Measurements from ENCODE around the gene CCDC57.
"Not testable (repeated sequence)": the region's sequence is repeated elsewhere in the genome, so short reads cannot be mapped to it uniquely, and the experiment has no call there.

CCDC57 gene

GRCh38 chr17:82177276-82177675 lies 35.4 kb downstream of the CCDC57 start:
- no peak for DNase-seq (ENCODE audit: low spot score)

GRCh38 chr17:82175951-82176350 lies 36.7 kb downstream of the CCDC57 start:
- DNase-seq (ENCODE audit: low spot score): no peak

GRCh38 chr17:82175201-82175600 lies 37.4 kb downstream of the CCDC57 start:
- DNase-seq (ENCODE audit: low spot score): no peak

GRCh38 chr17:82174042-82174857 lies 38.4 kb downstream of the CCDC57 start:
- DNase-seq (ENCODE audit: low spot score): not testable (repeated sequence)

DNA sequence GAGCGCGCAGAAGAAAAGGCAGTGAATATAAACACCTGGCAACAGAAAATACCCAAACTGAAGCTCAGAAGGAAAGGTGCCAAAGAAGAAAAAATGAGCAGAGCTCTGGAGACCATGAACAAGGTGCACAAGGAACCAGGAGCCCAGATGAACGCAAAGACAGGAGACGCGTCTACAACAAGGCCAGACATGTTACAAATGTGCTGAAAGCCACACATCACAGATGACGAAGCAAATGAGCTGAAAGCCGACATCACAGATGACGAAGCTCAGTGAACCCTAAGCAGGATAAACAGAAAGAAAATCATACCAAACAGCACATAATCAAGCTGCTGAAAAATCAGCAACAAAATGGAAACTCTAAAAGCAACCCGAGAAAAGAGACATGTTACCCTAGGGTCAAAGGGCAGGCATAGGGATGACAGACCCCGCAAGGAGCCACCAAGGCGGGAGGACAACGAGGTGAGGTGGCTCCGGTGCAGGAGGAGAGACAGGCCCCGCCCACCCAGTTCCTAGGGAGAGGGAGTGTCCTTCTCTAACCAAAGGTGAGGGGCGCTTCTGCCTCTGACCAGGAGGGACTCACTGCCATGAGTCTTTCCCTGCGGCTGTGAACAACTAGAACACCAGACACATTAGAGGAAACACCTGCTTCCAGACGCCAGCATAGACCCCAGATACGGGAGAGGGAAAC lies 39.1 kb downstream of the CCDC57 start:
- no peak for DNase-seq (ENCODE audit: low spot score)

- DNase-seq (ENCODE audit: low spot score): no peak
These were observed 40.0 kb downstream of the CCDC57 start for GRCh38 chr17:82172486-82173160.

GRCh38 chr17:82171750-82172375 lies 40.8 kb downstream of the CCDC57 start:
- no peak for DNase-seq (ENCODE audit: low spot score)

- no peak for DNase-seq (ENCODE audit: low spot score)
These were observed 42.2 kb downstream of the CCDC57 start for GRCh38 chr17:82170412-82170961.

DNA sequence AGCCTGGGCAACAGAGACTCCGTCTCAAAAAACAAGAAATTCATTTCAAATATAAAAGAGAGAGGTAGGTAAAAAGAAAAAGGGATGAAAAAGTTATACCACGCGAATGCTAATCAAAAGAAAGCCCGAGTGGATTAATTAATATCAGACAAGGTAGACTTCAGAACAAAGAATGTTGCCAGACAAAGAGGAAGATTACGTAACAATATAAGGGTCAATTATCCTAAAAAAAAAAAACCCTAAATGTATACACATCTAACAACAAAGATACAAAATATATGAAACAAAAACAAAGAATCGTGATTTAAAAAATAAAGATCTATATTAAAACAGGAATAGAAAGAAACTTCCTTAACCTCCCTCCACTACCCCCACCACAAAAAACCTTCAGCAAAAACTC lies 44.1 kb downstream of the CCDC57 start:
- DNase-seq (ENCODE audit: low spot score): no peak

- DNase-seq (ENCODE audit: low spot score): no peak
These were observed 45.6 kb downstream of the CCDC57 start for GRCh38 chr17:82167028-82167427.

- no peak for DNase-seq (ENCODE audit: low spot score)
These were observed 47.8 kb downstream of the CCDC57 start for GRCh38 chr17:82164853-82165252.

GRCh38 chr17:82161216-82161615 lies 51.4 kb downstream of the CCDC57 start:
- no peak for DNase-seq (ENCODE audit: low spot score)

DNA sequence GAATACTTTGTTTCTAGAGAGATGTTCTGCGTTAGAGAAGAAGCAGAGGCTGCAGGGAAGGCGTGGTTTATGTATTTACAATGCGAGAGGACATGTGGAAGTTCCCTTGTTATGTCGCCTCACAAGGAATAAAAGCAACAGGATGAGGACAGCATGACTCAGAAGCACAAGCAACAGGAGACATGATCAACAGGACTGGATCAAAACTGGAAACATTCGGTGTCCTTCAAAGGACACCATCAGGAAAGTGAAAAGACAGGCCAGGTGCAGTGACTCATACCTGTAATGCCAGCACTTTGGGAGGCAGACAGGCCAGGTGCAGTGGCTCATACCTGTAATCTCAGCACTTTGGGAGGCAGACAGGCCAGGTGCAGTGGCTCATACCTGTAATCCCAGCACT lies 52.6 kb downstream of the CCDC57 start:
- DNase-seq (ENCODE audit: low spot score): no peak

- DNase-seq (ENCODE audit: low spot score): no peak
These were observed 53.8 kb downstream of the CCDC57 start for GRCh38 chr17:82158825-82159224.

GRCh38 chr17:82157046-82158035 lies 55.3 kb downstream of the CCDC57 start:
- DNase-seq (ENCODE audit: low spot score): no peak

GRCh38 chr17:82156284-82156925 lies 56.2 kb downstream of the CCDC57 start:
- no peak for DNase-seq (ENCODE audit: low spot score)

- no peak for DNase-seq (ENCODE audit: low spot score)
These were observed 57.0 kb downstream of the CCDC57 start for GRCh38 chr17:82155606-82156005.

GRCh38 chr17:82154881-82155331 lies 57.7 kb downstream of the CCDC57 start:
- DNase-seq (ENCODE audit: low spot score): no peak

DNA sequence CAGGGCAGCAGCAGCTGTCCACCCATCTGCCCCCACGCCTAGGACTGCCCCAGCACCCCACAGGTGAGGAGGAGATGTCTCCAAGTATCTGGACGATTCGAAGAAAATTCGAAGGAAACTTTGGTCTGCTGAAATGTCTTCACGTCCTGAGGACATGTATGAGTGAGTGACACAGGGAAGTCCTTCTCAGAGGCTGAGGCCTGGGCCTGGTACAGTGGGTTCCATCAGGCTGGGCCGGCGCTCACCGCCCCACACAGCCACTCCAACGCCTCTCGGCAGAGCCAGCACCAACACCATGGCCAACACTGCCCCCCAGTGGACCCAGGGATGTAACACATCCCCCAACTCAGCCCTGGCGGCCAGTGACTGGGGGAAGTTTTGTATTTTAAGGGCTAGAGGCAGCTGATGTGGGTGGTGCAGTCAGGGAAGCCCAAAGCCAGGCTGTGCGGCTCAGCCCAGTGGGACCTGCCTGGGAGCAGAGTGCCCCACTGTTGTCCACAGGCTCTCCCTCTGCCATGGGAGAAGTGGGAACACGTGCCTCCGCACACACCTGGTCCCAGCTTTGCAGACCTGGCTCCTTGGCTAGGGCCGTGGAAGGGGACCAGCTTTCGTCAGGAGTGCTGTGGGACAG lies 58.8 kb downstream of the CCDC57 start:
- DNase-seq (ENCODE audit: low spot score): peak; percentile 82

DNA sequence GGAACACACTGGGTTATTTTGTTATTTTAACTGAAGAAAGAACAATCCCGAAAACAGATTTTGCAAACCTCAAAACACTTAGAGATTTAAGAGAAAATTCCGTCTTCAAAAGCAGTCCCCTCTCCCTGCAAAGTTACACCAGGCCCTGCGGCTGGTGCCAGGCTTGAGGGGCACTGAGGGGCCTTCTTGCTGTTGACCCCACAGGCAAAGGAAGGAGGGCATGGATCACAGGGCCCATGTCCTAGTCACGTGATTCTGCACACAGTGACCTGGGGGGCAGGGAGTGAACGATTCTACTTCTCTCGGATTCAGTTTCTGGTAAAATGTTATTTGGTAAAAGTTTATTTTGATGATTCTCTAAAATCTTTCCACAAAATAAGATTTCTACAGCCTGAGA lies 59.3 kb downstream of the CCDC57 start:
- DNase-seq (ENCODE audit: low spot score): no peak
